Osteocyte (in vitro differentiated cells): ENCODE results near the gene TSPO. TPM values are rescaled to one million over a fixed set of nuclear protein-coding genes. Genes with fewer than 3 reads are reported as not detected.

Source experiments
- DNase-seq: peaks from one replicate; pipeline ENCODE4 v3.0.0; 2021; ENCODE audit warnings: mixed read lengths; ENCODE audit not compliant: unreplicated experiment; ENCODE audit errors: extremely low spot score
- H3K27ac Mint-ChIP-seq: one replicate; pipeline ENCODE4 v1.8.0; 2021; ENCODE audit warnings: mild to moderate bottlenecking, mixed read lengths; ENCODE audit not compliant: unreplicated experiment
- H3K27me3 Mint-ChIP-seq: one replicate; pipeline ENCODE4 v1.8.0; 2021; ENCODE audit warnings: mixed read lengths; ENCODE audit not compliant: unreplicated experiment
- H3K36me3 Mint-ChIP-seq: one replicate; pipeline ENCODE4 v1.8.0; 2021; ENCODE audit warnings: mixed read lengths; ENCODE audit not compliant: unreplicated experiment
- H3K4me1 Mint-ChIP-seq: one replicate; pipeline ENCODE4 v1.8.0; 2021; ENCODE audit warnings: mixed read lengths; ENCODE audit not compliant: unreplicated experiment
- H3K4me3 Mint-ChIP-seq: one replicate; pipeline ENCODE4 v1.8.0; 2021; ENCODE audit warnings: mild to moderate bottlenecking, moderate library complexity, mixed read lengths; ENCODE audit not compliant: unreplicated experiment
- H3K9me3 Mint-ChIP-seq: one replicate; pipeline ENCODE4 v1.8.0; 2021; ENCODE audit warnings: mixed read lengths; ENCODE audit not compliant: unreplicated experiment
- CTCF ChIP-seq: fragments of 200-600 bp; sonication (generic); IDR thresholded peaks from 2 replicates; pipeline ENCODE4 v1.5.0; 2021; ENCODE audit warnings: antibody characterized with exemption, mild to moderate bottlenecking, moderate library complexity
- total RNA-seq: library from RNA; stranded (reverse); gene quantifications from 2 replicates; pipeline ENCODE4 v1.2.1, GENCODE V29; 2021

The TSPO gene
- total RNA-seq, 1 donor from 2014 or later = 70.6 TPM

- H3K9me3 Mint-ChIP-seq = no peaks in the 10 kb centered on the region
- no peak for DNase-seq
- peaks cover 25% of the 10 kb centered on the region for H3K4me1 Mint-ChIP-seq
- H3K27ac Mint-ChIP-seq = peak overlapping the region; percentile 84
- no peaks in the 10 kb centered on the region for H3K36me3 Mint-ChIP-seq
- no peaks in the 10 kb centered on the region for H3K27me3 Mint-ChIP-seq
- peak overlapping the region; percentile 71 for H3K4me3 Mint-ChIP-seq
- no peak for TF ChIP-seq CTCF
These were observed 621 bp downstream of the TSPO start for GRCh38 chr22:43152003-43152356.

- TF ChIP-seq CTCF = no peak
- Mint-ChIP-seq H3K9me3 (no peaks in the 10 kb centered on the region), H3K36me3 (no peaks in the 10 kb centered on the region), H3K27me3 (no peaks in the 10 kb centered on the region), H3K4me1 (peaks cover 25% of the 10 kb centered on the region), H3K4me3 (peak overlapping the region; percentile 71), H3K27ac (peak overlapping the region; percentile 84)
- DNase-seq = peak; percentile 91
These were observed 1.2 kb downstream of the TSPO start for GRCh38 chr22:43152357-43153071.

GRCh38 chr22:43153899-43154298 lies 2.5 kb downstream of the TSPO start:
- no peaks in the 10 kb centered on the region for H3K27me3 Mint-ChIP-seq
- peaks cover 23% of the 10 kb centered on the region for H3K4me1 Mint-ChIP-seq
- no peaks in the 10 kb centered on the region for H3K36me3 Mint-ChIP-seq
- no peak for DNase-seq
- no peak overlapping the region for H3K4me3 Mint-ChIP-seq
- no peaks in the 10 kb centered on the region for H3K9me3 Mint-ChIP-seq
- H3K27ac Mint-ChIP-seq = no peak overlapping the region
- no peak for TF ChIP-seq CTCF

- Mint-ChIP-seq H3K27ac (no peak overlapping the region), H3K9me3 (no peaks in the 10 kb centered on the region), H3K4me1 (peaks cover 27% of the 10 kb centered on the region), H3K27me3 (no peaks in the 10 kb centered on the region), H3K4me3 (no peak overlapping the region), H3K36me3 (no peaks in the 10 kb centered on the region)
- TF ChIP-seq CTCF = no peak
- no peak for DNase-seq
These were observed 3.7 kb downstream of the TSPO start for GRCh38 chr22:43154887-43155536.

GRCh38 chr22:43155789-43156188 lies 4.4 kb downstream of the TSPO start:
- TF ChIP-seq CTCF = no peak
- no peaks in the 10 kb centered on the region for H3K9me3 Mint-ChIP-seq
- no peaks in the 10 kb centered on the region for H3K27me3 Mint-ChIP-seq
- H3K27ac Mint-ChIP-seq = no peak overlapping the region
- H3K4me3 Mint-ChIP-seq = no peak overlapping the region
- no peak for DNase-seq
- no peaks in the 10 kb centered on the region for H3K36me3 Mint-ChIP-seq
- H3K4me1 Mint-ChIP-seq = peaks cover 31% of the 10 kb centered on the region
